Retina (tissue), 1 donor: ENCODE data around the gene PPP2R5C.

Experiments used
- DNase-seq: peaks from one replicate; pipeline ENCODE4 v3.0.0-alpha.2; 2016

PPP2R5C gene

GRCh38 chr14:101755591-101756324 lies 5.8 kb upstream of the PPP2R5C start:
- DNase-seq = no peak

DNA sequence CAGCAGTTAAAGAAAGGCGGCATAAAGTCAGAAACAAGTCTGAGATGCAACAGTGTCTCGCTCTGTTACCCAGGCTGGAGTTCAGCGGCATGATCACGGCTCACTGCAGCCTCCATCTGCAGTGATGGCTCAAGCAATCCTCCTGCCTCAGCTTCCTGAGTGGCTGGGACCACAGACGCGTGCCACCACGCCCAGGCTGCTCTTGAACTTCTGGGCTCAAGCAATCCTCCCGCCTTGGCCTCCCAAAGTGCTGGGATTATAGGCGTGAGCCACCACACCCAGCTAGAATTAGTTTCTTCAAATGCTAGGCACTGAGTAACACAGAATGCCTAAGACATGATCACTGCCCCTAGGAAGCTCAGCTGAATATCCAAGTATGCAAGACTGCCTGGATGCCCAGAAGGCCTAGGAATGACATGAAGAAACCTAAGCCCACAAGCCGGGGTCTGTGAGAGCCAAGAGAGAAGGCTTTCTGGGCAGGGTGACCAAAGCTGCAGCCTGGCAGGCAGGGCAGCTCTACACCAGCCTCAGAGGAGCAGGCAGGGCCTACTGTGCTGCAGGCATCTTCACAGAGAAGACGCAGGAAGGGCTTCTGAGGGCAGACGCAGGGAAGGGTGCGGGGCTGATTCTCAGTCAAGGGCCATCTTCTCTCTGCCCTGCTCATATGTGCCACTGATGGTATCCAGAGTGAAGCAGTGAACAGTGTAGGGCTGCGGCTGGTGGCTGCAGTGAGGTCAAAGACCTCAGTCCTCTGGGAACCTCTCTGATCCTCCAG lies 4.3 kb upstream of the PPP2R5C start:
- DNase-seq = no peak

DNA sequence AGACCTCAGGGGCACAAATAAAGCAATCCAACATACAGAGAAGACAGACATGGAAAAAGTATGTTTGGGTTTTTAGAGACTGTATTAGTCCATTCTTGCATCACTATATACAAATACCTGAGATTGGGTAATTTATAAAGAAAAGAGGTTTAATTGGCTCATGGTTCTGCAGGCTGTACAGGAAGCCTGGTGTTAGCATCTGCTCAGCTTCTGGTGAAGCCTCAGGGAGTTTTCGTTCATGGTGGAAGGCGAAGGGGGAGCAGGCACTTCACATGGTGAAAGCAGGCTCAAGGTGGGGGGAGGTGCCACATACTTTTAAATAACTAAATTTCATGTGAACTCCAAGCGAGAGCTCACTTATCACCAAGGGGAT lies 3.7 kb upstream of the PPP2R5C start:
- no peak for DNase-seq

DNA sequence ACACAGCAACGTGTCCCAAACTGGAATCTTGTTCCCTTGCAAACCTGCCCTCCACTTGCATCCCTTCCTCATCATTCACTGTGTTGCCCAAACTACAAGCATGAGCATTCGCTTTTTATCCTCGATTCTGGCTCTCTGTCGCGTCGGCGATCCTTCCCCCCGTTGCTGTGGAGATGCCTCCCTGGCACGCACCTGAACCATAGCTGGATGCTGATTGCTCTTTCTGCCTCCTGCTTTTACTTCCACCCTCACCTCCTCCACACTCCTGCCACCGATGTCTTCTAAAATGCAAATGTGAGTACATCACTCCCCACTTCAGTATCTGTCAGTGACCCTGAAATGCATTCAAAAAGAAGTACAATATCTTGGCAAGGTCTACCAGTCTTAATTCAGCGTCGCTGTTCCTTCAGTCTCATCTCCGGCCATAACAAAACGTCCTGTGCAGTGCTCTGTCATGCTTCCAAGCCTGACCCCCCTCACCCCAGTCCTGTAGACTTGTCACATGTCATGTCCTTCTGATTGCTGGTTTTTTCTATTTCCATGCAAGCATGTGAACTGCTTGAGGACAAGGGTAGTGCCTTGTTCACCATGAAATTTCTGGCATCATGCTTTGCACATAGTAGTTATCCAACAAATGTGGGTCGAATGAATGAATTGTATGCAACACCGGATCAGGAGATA lies 2.5 kb upstream of the PPP2R5C start:
- no peak for DNase-seq

DNA sequence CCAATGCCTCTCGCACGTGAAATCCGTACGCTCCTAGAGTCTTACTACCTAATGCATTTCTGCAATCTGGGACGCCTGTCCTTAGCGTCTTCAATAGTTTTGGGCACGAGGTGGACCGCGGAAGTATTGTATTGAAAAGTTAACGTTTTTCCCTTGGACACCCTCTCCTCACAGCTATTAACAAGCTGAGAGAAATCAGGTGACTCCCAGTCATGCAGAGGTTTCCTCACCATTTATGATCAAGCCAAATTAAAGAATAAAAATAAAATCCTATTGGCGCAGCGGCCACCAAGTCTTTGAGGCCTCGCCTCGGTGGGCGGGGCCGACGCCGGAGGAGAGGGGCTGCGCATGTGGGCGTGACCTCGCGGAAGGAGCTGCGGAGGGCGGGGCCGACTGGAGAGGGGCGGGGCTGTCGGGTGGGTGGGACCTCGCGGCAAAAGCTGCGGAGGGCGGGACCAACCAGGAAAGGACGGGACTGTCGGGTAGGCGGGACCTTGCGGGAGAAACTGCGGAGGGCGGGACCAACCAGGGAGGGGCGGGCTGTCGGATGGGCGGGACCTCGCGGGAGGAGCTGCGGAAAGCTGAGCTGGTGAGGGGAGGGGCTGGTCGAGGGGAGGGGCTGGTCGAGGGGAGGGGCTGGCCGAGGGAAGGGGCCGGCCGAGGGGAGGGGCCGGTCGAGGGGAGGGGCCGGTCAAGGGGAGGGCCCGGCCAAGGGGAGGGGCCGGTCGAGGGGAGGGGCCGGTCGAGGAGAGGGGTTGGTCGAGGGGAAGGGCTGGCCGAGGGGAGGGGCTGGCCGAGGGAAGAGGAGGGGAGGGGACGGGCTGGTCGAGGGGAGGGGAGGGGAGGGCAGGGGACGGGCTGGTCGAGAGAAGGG lies 1.1 kb upstream of the PPP2R5C start:
- peak; percentile 85 for DNase-seq

GRCh38 chr14:101761881-101762529 lies 496 bp downstream of the PPP2R5C start:
- DNase-seq = peak; percentile 47

- no peak for DNase-seq
Measured at GRCh38 chr14:101762530-101763101, 1.1 kb downstream of the PPP2R5C start.

GRCh38 chr14:101763941-101764709 lies 2.6 kb downstream of the PPP2R5C start:
- no peak for DNase-seq

DNA sequence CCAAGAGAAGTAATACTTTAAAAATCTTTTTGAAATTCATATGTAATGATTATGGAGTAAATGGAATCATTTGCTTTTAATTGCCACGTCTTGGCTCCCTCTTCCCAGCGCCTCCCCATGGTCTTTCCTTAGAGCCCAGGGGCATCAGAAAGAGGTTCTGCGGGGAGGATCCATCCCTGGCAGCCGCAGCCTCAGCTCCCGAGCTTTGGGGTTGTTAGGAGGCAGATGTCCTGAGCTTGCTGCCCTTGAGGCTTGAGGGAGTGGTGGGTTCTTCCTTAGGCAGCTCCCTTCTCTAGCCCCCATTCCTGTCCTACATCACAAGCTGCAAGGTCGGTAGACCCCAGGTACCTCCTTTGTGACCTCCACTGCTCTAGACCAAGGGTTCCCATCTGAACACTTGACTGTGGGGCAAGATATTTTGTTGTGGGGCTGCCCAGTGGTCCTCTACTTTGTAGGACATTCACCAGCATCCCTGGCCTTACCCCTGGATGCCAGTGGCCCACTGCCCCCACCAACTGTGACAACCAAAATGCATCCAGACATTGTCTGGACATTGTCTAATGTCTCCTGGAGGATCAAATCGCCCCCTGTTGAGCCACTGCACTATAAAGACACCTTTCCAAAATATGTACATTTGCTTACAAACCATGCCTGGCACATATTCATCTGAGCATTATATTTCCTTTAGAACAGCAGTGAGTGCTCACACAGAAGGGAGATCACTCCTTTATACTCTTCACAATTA lies 6.3 kb downstream of the PPP2R5C start:
- DNase-seq = no peak

DNA sequence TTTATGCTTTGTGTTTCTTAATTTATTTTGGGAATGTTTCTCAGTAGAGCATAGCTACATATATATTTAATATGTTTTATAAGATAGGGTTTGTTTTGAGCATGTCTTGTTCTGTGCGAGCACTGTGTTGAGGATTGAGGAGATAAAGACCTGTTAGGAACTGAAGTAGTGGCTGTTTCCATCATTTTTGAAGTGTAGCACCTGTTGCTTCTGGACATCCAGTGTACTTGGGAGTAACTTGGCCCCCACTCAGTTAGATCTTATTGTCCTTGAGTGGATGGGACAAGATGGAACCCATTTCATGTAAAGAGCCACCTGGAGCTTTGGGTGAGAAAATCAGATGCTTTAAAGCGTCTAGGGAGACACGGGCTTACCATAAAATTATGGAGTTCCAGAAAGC lies 8.7 kb downstream of the PPP2R5C start:
- no peak for DNase-seq

GRCh38 chr14:101772770-101773169 lies 11.3 kb downstream of the PPP2R5C start:
- no peak for DNase-seq

- DNase-seq = no peak
Measured at GRCh38 chr14:101773378-101773777, 11.9 kb downstream of the PPP2R5C start.

DNA sequence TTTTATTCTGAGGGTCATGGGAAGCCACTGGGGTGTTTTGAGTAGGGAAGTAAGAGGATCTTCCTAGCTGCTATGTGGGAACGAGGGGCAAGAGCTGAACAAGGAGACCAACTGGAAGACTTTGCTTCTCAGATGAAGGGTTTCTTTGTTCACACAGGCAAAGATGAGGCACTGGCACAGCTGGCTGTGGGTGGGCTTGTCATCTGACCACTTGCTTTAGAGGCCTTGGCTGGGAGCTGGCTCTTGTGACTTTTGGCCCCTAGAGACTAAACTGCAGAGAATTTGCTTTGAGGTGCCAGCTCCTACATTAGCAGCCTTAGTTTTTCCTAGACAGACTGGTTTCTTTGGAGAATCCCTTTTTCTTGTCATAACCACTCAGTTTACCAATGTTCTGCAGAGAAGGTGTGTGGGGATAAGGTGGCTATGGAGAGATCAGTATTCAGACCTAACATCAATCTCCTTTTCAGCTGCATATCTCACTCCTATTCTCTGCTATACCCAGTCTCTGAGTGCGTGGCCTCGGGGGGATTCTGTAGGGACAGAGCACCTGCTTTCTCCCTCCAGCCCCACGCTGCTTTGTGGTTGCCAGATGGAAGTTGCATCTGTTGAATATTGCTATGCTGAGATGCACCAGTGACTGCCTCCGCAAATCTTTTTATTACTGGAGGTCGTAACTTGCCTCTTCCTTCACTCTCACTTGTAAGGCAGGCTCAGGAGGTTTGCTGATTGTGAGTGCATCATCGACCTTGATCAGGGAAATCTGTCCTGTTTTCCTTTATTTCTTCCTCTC lies 12.7 kb downstream of the PPP2R5C start:
- no peak for DNase-seq

DNA sequence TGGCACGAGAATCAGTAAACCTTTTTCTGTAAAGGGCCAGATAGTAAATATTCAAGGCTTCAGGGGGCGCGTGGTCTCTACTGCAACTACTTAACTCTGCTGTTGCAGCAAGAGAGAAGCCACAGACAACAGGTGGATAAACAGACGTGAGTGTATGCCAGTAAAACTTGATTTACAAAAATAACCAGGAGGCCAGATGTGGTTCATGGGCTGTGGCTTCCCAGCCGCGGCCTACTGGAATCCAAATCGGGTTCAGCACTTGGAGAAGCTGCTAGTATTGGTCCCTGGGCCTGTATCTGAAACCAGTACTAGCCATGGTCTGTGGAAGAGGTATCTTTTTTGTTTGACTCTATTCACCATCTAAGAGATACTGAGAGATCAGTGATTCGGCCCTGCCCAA lies 13.3 kb downstream of the PPP2R5C start:
- no peak for DNase-seq

GRCh38 chr14:101775826-101776225 lies 14.3 kb downstream of the PPP2R5C start:
- DNase-seq = no peak

DNA sequence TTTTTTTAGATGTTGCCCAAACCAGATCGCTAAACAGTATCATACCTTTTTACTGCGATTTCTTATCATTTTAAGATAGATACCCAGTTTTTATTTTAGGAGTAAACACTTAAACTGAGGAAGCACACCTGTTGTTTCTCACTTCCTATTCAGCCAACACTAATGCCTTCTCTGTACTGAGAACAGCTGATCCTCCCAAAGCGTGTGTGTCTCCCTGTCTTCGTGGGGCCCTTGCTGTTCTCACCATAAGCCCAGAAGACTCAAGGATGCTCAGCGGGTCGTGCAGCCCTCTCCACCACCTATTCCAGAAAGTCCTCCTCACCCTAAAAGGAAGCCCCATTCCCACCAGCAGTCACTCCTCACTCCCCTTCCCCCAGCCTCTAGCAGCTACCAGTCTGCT lies 14.8 kb downstream of the PPP2R5C start:
- DNase-seq = no peak

DNA sequence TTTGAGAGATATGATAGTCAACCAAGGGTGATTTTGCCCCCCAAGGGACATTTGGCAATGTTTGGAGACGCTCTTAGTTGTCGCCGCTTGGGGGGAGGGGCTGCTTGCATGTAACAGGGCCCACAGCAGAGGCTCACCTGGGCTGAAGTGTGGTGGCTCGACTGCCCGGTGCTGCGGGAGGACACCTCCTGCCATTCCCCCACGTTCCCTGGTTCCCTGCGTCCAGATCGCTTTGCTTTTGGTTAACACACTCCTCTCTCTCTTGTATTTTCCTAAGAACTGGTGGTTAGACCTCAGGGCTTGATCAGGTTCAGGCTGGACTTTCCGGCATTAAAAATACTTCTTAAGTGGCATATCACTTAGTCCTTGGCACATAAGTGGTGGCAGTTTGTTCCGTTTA lies 18.9 kb downstream of the PPP2R5C start:
- DNase-seq = no peak

DNA sequence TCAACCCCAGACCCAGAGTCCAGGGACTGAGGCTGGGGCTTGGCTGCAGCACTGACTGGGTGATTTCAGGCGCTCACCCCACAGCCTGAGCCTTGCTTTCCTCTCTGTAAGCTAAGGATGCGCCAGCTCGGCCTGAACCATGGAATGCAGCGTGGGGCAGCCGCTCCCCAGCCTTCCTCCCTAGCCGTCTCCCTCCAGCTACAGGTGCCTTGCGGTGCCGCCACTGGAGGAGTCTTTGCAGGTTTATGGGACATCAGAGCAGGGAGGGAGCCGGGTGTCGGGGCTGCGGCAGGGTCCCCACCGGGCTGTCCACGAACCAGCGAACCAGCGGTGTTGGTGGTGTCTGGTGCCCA lies 19.4 kb downstream of the PPP2R5C start:
- DNase-seq = peak; percentile 61

DNA sequence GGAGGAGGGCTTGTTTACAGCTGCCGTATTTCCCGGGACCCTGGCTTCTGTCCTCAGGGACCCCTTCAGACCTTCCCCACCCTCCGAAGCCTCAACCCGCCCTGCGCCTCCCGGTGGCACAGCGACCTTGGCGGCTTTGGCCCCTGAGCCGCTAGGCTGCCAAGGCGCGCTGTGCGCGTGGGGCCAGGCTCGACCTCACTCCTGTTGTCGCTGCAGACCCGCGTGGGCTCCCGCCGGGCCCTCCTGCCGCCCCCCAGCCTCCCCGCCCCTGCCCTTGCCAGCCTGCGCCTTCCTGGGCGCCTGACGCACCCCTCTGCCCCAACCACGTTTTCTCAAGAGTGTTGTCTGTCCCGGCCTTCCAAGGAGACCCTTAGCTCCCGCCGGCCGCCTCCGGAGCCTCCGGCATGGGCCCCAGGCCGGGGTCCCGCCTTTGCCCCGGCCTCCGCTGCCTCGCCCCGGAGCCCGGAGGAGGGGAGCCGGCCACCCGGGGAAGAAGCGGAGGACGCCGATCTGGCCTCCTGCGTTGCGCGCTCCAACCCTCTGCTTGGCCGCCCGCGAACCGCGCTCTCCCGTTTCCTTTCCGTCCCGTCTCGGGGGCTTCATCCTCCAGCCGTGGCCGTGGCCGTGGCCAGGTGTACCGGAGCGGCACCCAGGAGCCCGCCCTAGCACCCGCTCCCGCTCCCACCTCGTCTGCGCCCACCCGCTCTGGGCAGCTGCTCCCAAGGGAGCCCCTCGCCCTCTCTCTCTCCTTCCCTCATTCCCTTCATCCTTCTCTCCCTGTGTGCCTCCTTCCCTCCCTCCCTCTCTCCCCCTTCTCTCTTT lies 19.9 kb downstream of the PPP2R5C start:
- peak; percentile 67 for DNase-seq
